SK-N-SH (cell line): Measurements from ENCODE around the gene HSD11B1.

Source experiments
- YY1 ChIP-seq: IDR thresholded peaks from 2 replicates; pipeline ENCODE4 v1.4.0; 2012; ENCODE audit warnings: low read depth, mild to moderate bottlenecking
- TF ChIP-seq, protein P1 (sequence below): fragments of 150-350 bp; IDR thresholded peaks from 2 replicates; pipeline ENCODE4 v1.6.1; 2016; ENCODE audit warnings: mild to moderate bottlenecking, low read depth, low read length

- no peak; the same call in 1 of the 2 replicates for TF ChIP-seq YY1
- TF ChIP-seq, protein P1, sequence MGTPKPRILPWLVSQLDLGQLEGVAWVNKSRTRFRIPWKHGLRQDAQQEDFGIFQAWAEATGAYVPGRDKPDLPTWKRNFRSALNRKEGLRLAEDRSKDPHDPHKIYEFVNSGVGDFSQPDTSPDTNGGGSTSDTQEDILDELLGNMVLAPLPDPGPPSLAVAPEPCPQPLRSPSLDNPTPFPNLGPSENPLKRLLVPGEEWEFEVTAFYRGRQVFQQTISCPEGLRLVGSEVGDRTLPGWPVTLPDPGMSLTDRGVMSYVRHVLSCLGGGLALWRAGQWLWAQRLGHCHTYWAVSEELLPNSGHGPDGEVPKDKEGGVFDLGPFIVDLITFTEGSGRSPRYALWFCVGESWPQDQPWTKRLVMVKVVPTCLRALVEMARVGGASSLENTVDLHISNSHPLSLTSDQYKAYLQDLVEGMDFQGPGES, result no peak
Measured at GRCh38 chr1:209688746-209689234, 15.9 kb upstream of the HSD11B1 start.
